ENCODE results near the gene ABCC8.

DNA sequence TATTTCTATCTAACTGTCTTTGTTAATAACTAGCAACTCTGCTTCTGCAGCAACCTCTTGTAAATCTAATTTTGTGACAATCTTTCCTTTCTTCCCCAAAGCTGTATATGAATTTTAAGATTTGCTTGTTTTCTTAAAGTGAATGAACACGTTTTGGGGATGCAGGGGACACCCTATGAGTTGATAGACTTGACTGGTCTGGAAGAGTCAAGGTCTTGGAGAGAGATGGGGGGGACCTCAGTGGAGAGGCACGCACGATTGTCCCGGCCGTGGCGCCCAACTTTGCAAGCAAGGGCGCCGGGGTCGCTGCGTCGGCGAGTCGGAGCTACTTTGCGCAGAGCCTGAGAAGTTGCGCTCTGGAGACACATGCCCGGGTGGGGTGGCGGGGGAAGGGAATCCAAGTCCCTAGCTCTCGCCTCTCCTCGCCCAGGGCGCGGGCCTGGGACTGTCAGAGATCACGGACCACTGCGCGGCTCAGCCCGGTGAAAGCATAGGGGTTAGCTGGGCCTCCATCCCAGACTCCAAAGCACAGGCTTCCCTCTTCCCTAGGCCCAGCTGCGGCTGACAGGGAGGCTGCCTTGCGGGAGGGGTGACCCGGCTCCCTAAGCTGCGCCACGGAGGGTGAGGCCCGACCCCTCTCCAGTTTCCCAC lies 854 bp downstream of the ABCC8 start:
- TF ChIP-seq MXI1 (IDR thresholded peaks at IDR 0.05; ENCODE audit: low read depth, low read length), result no peak
- TF ChIP-seq, protein P1, sequence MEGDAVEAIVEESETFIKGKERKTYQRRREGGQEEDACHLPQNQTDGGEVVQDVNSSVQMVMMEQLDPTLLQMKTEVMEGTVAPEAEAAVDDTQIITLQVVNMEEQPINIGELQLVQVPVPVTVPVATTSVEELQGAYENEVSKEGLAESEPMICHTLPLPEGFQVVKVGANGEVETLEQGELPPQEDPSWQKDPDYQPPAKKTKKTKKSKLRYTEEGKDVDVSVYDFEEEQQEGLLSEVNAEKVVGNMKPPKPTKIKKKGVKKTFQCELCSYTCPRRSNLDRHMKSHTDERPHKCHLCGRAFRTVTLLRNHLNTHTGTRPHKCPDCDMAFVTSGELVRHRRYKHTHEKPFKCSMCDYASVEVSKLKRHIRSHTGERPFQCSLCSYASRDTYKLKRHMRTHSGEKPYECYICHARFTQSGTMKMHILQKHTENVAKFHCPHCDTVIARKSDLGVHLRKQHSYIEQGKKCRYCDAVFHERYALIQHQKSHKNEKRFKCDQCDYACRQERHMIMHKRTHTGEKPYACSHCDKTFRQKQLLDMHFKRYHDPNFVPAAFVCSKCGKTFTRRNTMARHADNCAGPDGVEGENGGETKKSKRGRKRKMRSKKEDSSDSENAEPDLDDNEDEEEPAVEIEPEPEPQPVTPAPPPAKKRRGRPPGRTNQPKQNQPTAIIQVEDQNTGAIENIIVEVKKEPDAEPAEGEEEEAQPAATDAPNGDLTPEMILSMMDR (IDR thresholded peaks at IDR 0.05), result no peak
- TF ChIP-seq TAF1 (IDR thresholded peaks at IDR 0.05; ENCODE audit: borderline replicate concordance, low read depth, low read length), result no peak
- TF ChIP-seq GATA2 (CRISPR knock-in tag; IDR thresholded peaks at IDR 0.05), result no peak

Data from SK-N-SH (cell line).